Caco-2 (cell line): ENCODE measurements around the gene CEACAM16. TPM values are rescaled to one million over a fixed set of nuclear protein-coding genes. Genes with fewer than 3 reads are reported as not detected.

Source experiments
- BruUV-seq: library from RNA; stranded (reverse); fragments of 400-500 nt; replicated peaks from 2 replicates; lab custom pipeline; 2021; lab: Mats Ljungman, UMichigan
- CTCF ChIA-PET: fragments of 300-600 bp; sonication (Branson Sonifier 250); formaldehyde crosslinking; loops from one replicate; lab custom pipeline; 2022; ENCODE audit warnings: antibody characterized with exemption; lab: Charles Lee
- POLR2A ChIA-PET: fragments of 300-600 bp; sonication (Branson Sonifier 250); formaldehyde crosslinking; loops from one replicate; lab custom pipeline; 2022; ENCODE audit warnings: antibody characterized with exemption; lab: Charles Lee
- DNase-seq, 2 experiments: peaks; one replicate each; pipeline versions ENCODE4 v3.0.0 to v3.0.0-alpha.2; 2020 to 2022
- H3K27me3 ChIP-seq: replicated peaks from 2 replicates; pipeline ENCODE4 v1.6.0; 2011; ENCODE audit warnings: low read length; ENCODE audit not compliant: control insufficient read depth, insufficient read depth
- H3K36me3 ChIP-seq: 2 replicates; pipeline ENCODE4 v1.5.1; 2011; ENCODE audit warnings: low read length; ENCODE audit not compliant: control insufficient read depth, insufficient read depth
- H3K4me1 ChIP-seq: fragments of 250-450 bp; sonication (Bioruptor Pico); 2 replicates; pipeline ENCODE4 v1.5.1; 2020; ENCODE audit warnings: mild to moderate bottlenecking
- H3K4me3 ChIP-seq: 2 replicates; pipeline ENCODE4 v1.5.1; 2011; ENCODE audit warnings: low read depth, mild to moderate bottlenecking, control low read depth, low read length
- H3K9me3 ChIP-seq: fragments of 250-450 bp; sonication (Bioruptor Pico); 2 replicates; pipeline ENCODE4 v1.5.1; 2020; ENCODE audit warnings: mild to moderate bottlenecking, moderate library complexity
- H3K27ac Mint-ChIP-seq: one replicate; pipeline ENCODE4 v1.8.0; 2022; ENCODE audit warnings: mixed read lengths; ENCODE audit not compliant: unreplicated experiment
- H3K27me3 Mint-ChIP-seq: one replicate; pipeline ENCODE4 v1.8.0; 2022; ENCODE audit warnings: mixed read lengths; ENCODE audit not compliant: insufficient read depth, unreplicated experiment
- H3K36me3 Mint-ChIP-seq: one replicate; pipeline ENCODE4 v1.8.0; 2022; ENCODE audit warnings: mild to moderate bottlenecking, mixed read lengths; ENCODE audit not compliant: insufficient read depth, unreplicated experiment
- H3K4me1 Mint-ChIP-seq: one replicate; pipeline ENCODE4 v1.8.0; 2022; ENCODE audit warnings: low read depth, mixed read lengths; ENCODE audit not compliant: unreplicated experiment
- H3K4me3 Mint-ChIP-seq: one replicate; pipeline ENCODE4 v1.8.0; 2022; ENCODE audit warnings: mild to moderate bottlenecking, moderate library complexity, mixed read lengths; ENCODE audit not compliant: unreplicated experiment
- H3K9me3 Mint-ChIP-seq: one replicate; pipeline ENCODE4 v1.8.0; 2022; ENCODE audit warnings: mixed read lengths; ENCODE audit not compliant: unreplicated experiment
- CTCF ChIP-seq, 2 experiments: fragments of 200-600 bp in 1 of 2; IDR thresholded peaks; 1 replicate in 1 of 2; 2 replicates in 1 of 2; pipeline versions ENCODE4 v1.5.1 to v1.8.0; 2011 to 2022; ENCODE audit warnings: antibody characterized with exemption in 1 of 2, control low read depth in 1 of 2, inconsistent platforms in 1 of 2, low read depth in 1 of 2, low read length in 1 of 2, mild to moderate bottlenecking in 1 of 2, moderate library complexity in 1 of 2; ENCODE audit not compliant: insufficient read depth in 1 of 2, severe bottlenecking in 1 of 2, unreplicated experiment in 1 of 2
- intact Hi-C: fragments of 100-400 bp; cut with micrococcal nuclease; formaldehyde crosslinking; loops from one replicate; pipeline ENCODE4 v1.10.0; 2022; ENCODE audit not compliant: unreplicated experiment
- total RNA-seq: library from RNA; stranded (reverse); gene quantifications from 2 replicates; pipeline ENCODE4 v1.2.3, GENCODE V29; 2022

The CEACAM16 gene
- total RNA-seq, 1 experiment from 2014 or later: not detected

DNA sequence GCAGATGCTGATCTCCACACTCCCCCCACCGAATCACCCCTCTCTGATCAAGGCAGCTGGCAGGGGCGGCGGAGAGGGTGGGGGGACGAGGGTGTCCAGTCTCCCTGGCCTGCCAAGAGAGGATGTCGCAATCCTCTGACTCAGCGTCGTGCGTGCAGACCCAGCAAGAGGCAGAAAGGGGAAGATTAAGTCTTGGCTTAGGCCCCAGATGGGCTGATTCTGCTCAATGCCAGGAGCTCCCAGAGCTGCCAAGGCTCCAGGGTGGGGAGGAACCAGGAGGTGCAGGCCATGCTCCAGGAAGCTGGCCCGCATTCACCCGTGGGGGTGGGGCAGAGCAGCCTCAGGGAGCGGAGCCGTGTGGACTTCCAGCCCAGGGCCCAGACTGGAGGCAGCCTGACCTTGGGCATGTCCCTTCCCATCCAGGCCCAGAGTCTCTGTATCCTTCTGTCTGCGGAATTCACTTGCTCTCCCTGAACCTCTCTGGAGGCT is 42.9 kb downstream of the CEACAM16 start:
- peak overlapping the region; percentile 97 for H3K27ac Mint-ChIP-seq
- intact Hi-C loops: loop anchor here (1.0 kb wide), 1 partner anchor 18 kb away; no protein-coding TSS in a partner anchor
- peak; percentile 82 to 87 for DNase-seq

GRCh38 chr19:44742330-44743061 is 43.5 kb downstream of the CEACAM16 start:
- no peaks in the 10 kb centered on the region for H3K27me3 Mint-ChIP-seq
- ChIA-PET POLR2A (interaction anchor here (0.5 kb wide), 2 partner anchors 94 to 103 kb away, joined by 3 read pairs; partner anchors contain the start of gene NECTIN2), CTCF (interaction anchor here (0.7 to 2.5 kb wide), 2 partner anchors 19 to 28 kb away, joined by 3 to 9 read pairs; no protein-coding TSS in a partner anchor)
- Histone ChIP-seq H3K36me3 (no peaks in the 10 kb centered on the region), H3K27me3 (no peaks in the 10 kb centered on the region), H3K4me1 (peaks cover 68% of the 10 kb centered on the region), H3K9me3 (no peaks in the 10 kb centered on the region), H3K4me3 (no peak overlapping the region)
- no peak for DNase-seq
- H3K36me3 Mint-ChIP-seq: peaks cover 18% of the 10 kb centered on the region
- no peaks in the 10 kb centered on the region for H3K9me3 Mint-ChIP-seq
- BruUV-seq: no TSS peak
- peaks cover 33% of the 10 kb centered on the region for H3K4me1 Mint-ChIP-seq
- no peak for TF ChIP-seq CTCF (IDR thresholded peaks at IDR 0.05; ENCODE audit: insufficient read depth in 1 of 2, low read depth in 1 of 2, low read length in 1 of 2, severe bottlenecking in 1 of 2, unreplicated experiment in 1 of 2)
- intact Hi-C loops: loop anchor here (1.0 kb wide), 1 partner anchor 18 kb away; no protein-coding TSS in a partner anchor
- H3K27ac Mint-ChIP-seq: peak overlapping the region; percentile 97
- H3K4me3 Mint-ChIP-seq: peak overlapping the region; percentile 44

More for the DNA sequence above, 42.9 kb downstream of the CEACAM16 start:
- H3K36me3 Mint-ChIP-seq: peaks cover 15% of the 10 kb centered on the region
- H3K27me3 Mint-ChIP-seq: no peaks in the 10 kb centered on the region
- ChIA-PET POLR2A (interaction anchor here (0.5 to 0.6 kb wide), 3 partner anchors 85 to 104 kb away, joined by 3 read pairs; partner anchors contain the start of gene NECTIN2), CTCF (interaction anchor here (2.5 kb wide), 1 partner anchor 18 kb away, joined by 9 read pairs; no protein-coding TSS in a partner anchor)
- Histone ChIP-seq H3K9me3 (no peaks in the 10 kb centered on the region), H3K4me3 (no peak overlapping the region), H3K36me3 (no peaks in the 10 kb centered on the region), H3K27me3 (no peaks in the 10 kb centered on the region), H3K4me1 (peaks cover 66% of the 10 kb centered on the region)
- H3K9me3 Mint-ChIP-seq: no peaks in the 10 kb centered on the region
- no peak for TF ChIP-seq CTCF (IDR thresholded peaks at IDR 0.05; ENCODE audit: insufficient read depth in 1 of 2, low read depth in 1 of 2, low read length in 1 of 2, severe bottlenecking in 1 of 2, unreplicated experiment in 1 of 2)
- no TSS peak for BruUV-seq
- H3K4me3 Mint-ChIP-seq: peak overlapping the region; percentile 44
- H3K4me1 Mint-ChIP-seq: peaks cover 31% of the 10 kb centered on the region

- Histone ChIP-seq H3K4me1 (peaks cover 67% of the 10 kb centered on the region), H3K36me3 (no peaks in the 10 kb centered on the region), H3K9me3 (no peaks in the 10 kb centered on the region), H3K27me3 (no peaks in the 10 kb centered on the region), H3K4me3 (no peak overlapping the region)
- Mint-ChIP-seq H3K27me3 (no peaks in the 10 kb centered on the region), H3K4me3 (no peak overlapping the region), H3K36me3 (peaks cover 22% of the 10 kb centered on the region), H3K4me1 (peaks cover 39% of the 10 kb centered on the region), H3K27ac (peak overlapping the region; percentile 84), H3K9me3 (no peaks in the 10 kb centered on the region)
- POLR2A ChIA-PET: interaction anchor here (0.6 kb wide), 1 partner anchor 29 kb away, joined by 3 read pairs; no protein-coding TSS in a partner anchor
- BruUV-seq: no TSS peak
- peak in 1 of 2 experiments; percentile 70 for DNase-seq
- no peak for TF ChIP-seq CTCF (IDR thresholded peaks at IDR 0.05; ENCODE audit: insufficient read depth in 1 of 2, low read depth in 1 of 2, low read length in 1 of 2, severe bottlenecking in 1 of 2, unreplicated experiment in 1 of 2)
- intact Hi-C loops: no loop called here
- CTCF ChIA-PET: interaction anchor here (2.0 kb wide), 1 partner anchor 26 kb away, joined by 6 read pairs; no protein-coding TSS in a partner anchor
Measured at GRCh38 chr19:44744871-44745332, 46.0 kb downstream of the CEACAM16 start.
